ENCODE data around the gene PHF19.

PHF19 gene

DNA sequence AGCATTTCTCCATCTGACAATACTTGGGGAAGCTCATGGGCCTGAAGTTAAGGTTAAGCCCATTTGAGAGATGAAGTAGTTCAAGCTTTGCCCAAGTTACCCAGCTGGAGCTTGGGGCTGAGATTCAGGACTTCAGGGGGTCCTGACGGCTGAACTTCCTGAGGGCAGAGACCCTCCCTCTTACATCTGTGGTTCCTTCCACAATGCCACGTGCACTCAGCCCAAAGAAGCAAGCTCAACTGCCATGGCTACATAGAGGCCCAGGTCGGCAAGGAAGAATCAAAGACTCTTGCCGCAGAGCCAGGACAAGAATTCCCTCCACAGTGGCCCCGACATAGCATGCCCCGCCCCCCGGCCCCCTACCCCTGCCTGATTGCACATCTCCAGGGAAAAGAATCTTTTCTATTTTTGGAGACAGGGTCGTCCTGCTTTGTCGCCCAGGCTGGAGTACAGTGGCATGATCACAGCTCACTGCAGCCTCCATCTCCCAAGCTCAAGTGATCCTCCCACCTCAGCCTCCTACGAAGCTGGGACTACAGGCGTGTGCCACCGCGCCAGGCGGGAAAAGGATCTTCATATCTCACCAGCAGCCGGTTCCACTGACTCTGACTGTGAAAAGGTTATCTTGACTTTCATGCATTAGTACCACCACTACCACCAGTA is 9.2 kb downstream of the PHF19 start:
- no peak for DNase-seq (ENCODE audit: low read depth)
- TF ChIP-seq, protein P1, sequence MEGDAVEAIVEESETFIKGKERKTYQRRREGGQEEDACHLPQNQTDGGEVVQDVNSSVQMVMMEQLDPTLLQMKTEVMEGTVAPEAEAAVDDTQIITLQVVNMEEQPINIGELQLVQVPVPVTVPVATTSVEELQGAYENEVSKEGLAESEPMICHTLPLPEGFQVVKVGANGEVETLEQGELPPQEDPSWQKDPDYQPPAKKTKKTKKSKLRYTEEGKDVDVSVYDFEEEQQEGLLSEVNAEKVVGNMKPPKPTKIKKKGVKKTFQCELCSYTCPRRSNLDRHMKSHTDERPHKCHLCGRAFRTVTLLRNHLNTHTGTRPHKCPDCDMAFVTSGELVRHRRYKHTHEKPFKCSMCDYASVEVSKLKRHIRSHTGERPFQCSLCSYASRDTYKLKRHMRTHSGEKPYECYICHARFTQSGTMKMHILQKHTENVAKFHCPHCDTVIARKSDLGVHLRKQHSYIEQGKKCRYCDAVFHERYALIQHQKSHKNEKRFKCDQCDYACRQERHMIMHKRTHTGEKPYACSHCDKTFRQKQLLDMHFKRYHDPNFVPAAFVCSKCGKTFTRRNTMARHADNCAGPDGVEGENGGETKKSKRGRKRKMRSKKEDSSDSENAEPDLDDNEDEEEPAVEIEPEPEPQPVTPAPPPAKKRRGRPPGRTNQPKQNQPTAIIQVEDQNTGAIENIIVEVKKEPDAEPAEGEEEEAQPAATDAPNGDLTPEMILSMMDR (IDR thresholded peaks at IDR 0.05; ENCODE audit: insufficient read depth, low read depth, low read length, missing control alignments), result no peak
- H3K4me3 ChIP-seq (ENCODE audit: low read depth, low read length), result peak overlapping the region; percentile 54

DNA sequence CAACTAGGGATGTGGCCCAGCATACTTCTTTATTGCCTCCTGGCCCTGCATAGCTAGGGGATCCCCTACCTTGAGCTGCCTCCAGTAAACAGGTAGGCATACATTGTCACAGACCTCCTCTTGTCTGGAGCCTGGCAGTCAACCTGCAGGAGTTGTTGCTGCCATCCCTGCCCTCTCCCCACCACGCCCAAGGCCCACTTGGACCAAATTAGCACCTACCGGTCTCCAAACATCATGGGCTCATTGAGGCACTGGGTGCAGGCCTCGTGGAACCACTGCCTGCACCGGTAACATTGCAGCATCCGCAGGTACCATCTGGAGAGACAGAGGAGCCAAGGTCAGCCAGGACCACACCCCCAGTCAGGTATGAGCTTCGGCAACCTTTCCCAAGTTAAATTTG is 10.3 kb downstream of the PHF19 start:
- DNase-seq (ENCODE audit: low read depth), result no peak
- TF ChIP-seq, protein P1 (IDR thresholded peaks at IDR 0.05; ENCODE audit: insufficient read depth, low read depth, low read length, missing control alignments), result no peak
- no peak overlapping the region for H3K4me3 ChIP-seq (ENCODE audit: low read depth, low read length)

DNA sequence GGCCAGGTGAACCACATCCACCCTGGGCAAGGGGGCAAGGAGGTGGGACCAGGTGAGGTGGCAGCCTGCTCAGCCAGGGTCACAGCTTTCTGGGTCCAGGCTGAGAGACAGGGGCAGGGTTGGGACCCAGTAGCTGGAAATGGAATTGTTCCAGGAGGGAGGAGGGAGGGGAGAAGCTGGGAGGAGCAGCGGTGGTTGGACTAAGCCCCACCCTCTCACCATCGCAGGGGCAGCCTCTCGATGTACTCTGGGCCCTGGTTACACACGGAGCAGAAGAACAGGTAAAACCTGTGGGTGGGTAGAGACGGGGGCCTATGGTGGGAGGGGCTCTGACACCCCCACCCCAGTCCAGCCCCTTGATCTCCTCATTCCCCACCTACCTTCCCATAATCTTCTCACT is 11.2 kb downstream of the PHF19 start:
- no peak overlapping the region for H3K4me3 ChIP-seq (ENCODE audit: low read depth, low read length)
- TF ChIP-seq, protein P1 (IDR thresholded peaks at IDR 0.05; ENCODE audit: insufficient read depth, low read depth, low read length, missing control alignments), result no peak
- no peak for DNase-seq (ENCODE audit: low read depth)

DNA sequence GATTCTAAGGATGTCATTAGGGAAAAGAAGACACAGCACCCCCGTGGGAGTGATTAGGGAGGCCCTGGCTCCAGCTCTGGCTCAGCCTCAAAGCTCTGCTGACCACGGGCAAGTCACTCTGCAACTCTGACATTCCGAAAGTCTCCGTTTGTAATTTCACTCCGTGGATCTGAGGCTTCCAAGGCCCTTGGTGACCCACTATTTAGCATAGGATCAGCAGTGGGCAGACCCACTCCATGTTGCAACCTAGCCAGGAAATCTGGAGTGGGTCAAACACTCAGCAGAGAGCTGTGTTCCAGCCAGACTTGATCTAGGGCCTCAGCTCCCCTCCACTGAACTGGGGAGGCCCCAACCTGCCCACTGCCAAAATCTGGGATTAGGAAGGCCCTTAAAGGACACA is 11.8 kb downstream of the PHF19 start:
- DNase-seq (ENCODE audit: low read depth), result no peak
- TF ChIP-seq, protein P1 (IDR thresholded peaks at IDR 0.05; ENCODE audit: insufficient read depth, low read depth, low read length, missing control alignments), result no peak

DNA sequence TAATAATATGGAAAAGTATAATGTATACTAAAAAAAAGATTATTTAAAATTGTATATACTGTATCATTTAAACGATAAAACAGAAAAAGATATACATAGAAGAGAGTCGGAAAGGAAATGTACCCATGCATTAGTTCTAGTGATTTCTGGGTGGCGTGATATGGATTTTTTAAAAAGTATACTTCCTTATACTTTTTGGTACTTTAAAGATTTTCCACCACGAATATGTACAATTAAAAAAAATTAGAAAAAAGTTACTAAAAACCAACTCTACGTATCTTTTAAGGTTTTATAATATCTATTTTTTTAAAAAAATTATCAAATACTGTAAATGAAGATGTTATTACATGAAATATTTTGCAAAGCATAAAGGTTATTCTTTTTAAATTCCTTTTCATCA is 12.3 kb downstream of the PHF19 start:
- H3K4me3 ChIP-seq (ENCODE audit: low read depth, low read length), result no peak overlapping the region
- DNase-seq (ENCODE audit: low read depth), result no peak
- TF ChIP-seq, protein P1 (IDR thresholded peaks at IDR 0.05; ENCODE audit: insufficient read depth, low read depth, low read length, missing control alignments), result no peak

More for the DNA sequence above, 11.8 kb downstream of the PHF19 start:
- H3K4me3 ChIP-seq (ENCODE audit: low read depth, low read length), result no peak overlapping the region

DNA sequence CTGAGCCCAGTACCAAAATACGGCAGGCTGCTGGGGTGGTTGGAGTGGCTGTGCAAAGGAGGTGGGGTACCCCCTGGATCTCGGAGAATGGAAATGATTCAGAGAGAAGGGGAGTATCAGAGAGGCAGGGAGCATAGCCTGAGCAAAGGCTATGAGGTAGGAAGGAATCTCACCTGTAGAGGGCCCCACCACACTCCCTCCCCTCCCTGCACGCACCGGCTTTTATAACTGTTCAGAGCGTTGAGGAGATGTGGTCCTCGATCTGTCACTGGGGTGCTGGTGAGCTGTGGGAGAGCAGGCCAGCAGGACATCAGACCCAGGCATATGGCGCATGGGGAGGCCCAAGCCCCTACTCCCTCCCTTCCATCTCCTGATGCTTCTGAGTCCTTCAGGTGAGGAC is 13.2 kb downstream of the PHF19 start:
- TF ChIP-seq, protein P1 (IDR thresholded peaks at IDR 0.05; ENCODE audit: insufficient read depth, low read depth, low read length, missing control alignments), result no peak
- H3K4me3 ChIP-seq (ENCODE audit: low read depth, low read length), result no peak overlapping the region
- DNase-seq (ENCODE audit: low read depth), result no peak

DNA sequence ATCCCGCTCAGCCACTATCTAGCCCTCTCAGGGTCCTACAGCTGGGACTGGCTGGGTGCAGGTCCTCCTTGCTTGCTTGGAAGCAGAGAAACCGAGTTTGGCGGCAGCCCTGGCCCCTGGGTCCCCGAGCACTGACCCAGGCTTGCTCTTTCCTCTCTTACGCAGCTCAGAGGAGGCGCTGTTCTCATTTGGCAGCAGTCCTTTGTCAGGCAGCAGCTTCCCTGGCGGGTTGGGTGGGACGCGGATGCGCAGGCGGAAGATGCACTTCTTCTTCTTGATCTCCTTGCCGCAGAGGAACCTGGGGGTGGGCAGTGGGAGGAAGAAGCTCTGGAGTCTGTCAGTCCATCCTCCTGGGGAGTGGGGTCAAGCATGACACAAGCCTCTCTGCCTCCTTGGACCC is 14.5 kb downstream of the PHF19 start:
- no peak overlapping the region for H3K4me3 ChIP-seq (ENCODE audit: low read depth, low read length)
- TF ChIP-seq, protein P1 (IDR thresholded peaks at IDR 0.05; ENCODE audit: insufficient read depth, low read depth, low read length, missing control alignments), result no peak
- no peak for DNase-seq (ENCODE audit: low read depth)
